Upper lobe of left lung (tissue), 6 donors: ENCODE measurements around the gene LAMTOR2. TPM values are rescaled to one million over a fixed set of nuclear protein-coding genes. Genes with fewer than 3 reads are reported as not detected.

Experiments
- ATAC-seq, 2 donors: fragments of 200-7000 bp; cut with Tn5 transposase; one replicate each; pipeline ENCODE4 v1.9.1; 2022; ENCODE audit warnings: mild to moderate bottlenecking in 2 of 2, moderate library complexity in 2 of 2; ENCODE audit not compliant: low FRiP score in 2 of 2
- DNase-seq, 2 donors: peaks; one replicate each; pipeline ENCODE4 v3.0.0-alpha.2; 2019 to 2020
- H3K27ac ChIP-seq, 4 donors: fragments of 200-600 bp; sonication (generic); one replicate each; pipeline ENCODE4 v1.5.1; 2016 to 2019
- H3K27me3 ChIP-seq, 4 donors: fragments of 200-600 bp; sonication (generic); one replicate each; pipeline ENCODE4 v1.5.1; 2017 to 2019
- H3K36me3 ChIP-seq, 4 donors: fragments of 200-600 bp; sonication (generic); one replicate each; pipeline ENCODE4 v1.5.1; 2016 to 2019
- H3K4me1 ChIP-seq, 4 donors: fragments of 200-600 bp; sonication (generic); one replicate each; pipeline ENCODE4 v1.5.1; 2018 to 2019
- H3K4me3 ChIP-seq, 4 donors: fragments of 200-600 bp; sonication (generic); one replicate each; pipeline ENCODE4 v1.5.1; 2017 to 2019; ENCODE audit warnings: mild to moderate bottlenecking in 2 of 4, moderate library complexity in 1 of 4
- H3K9me3 ChIP-seq, 4 donors: fragments of 200-600 bp; sonication (generic); one replicate each; pipeline ENCODE4 v1.5.1; 2018 to 2019
- EP300 ChIP-seq, 4 donors: sonication (generic); formaldehyde crosslinking; IDR thresholded peaks; one replicate each; pipeline ENCODE4 v1.5.1; 2017; ENCODE audit warnings: antibody characterized with exemption in 4 of 4, control low read depth in 2 of 4
- POLR2A ChIP-seq, 4 donors: fragments of 450-650 bp; IDR thresholded peaks; one replicate each; pipeline ENCODE4 v1.5.1; 2016 to 2017; ENCODE audit warnings: antibody characterized with exemption in 4 of 4, mild to moderate bottlenecking in 2 of 4
- POLR2AphosphoS5 ChIP-seq, 2 donors: sonication (generic); formaldehyde crosslinking; IDR thresholded peaks; one replicate each; pipeline ENCODE4 v1.5.1; 2017; ENCODE audit warnings: antibody characterized with exemption in 2 of 2
- WGBS, 2 donors: methylation state at CpG; one replicate each; pipeline ENCODE4 v1.1.5; 2017 to 2018; 5-methylcytosine and 5-hydroxymethylcytosine counted together
- total RNA-seq, 6 donors: library from RNA; depleted of rRNA in 4 of 6; stranded (reverse); fragments of >200 nt in 4 of 6; gene quantifications; one replicate each; pipeline versions ENCODE4 v1.1.0 to v1.2.1, GENCODE V29; 2016 to 2021
- TF ChIP-seq, protein P1 (sequence below), 6 experiments: fragments of 450-650 bp in 4 of 6; fragments of 200-600 bp in 2 of 6; sonication (generic) in 2 of 6; IDR thresholded peaks; one replicate each; pipeline ENCODE4 v1.5.1; 2016 to 2019; ENCODE audit warnings: antibody characterized with exemption in 6 of 6
- donor health status: DM: no; HTN: no; CAD: no; lungs with moderate emphysema.
- donor health status: DM: no; HTN: yes; CAD: no; lungs with severe emphysema.

LAMTOR2 gene
- total RNA-seq, 6 donors from 2014 or later: 35.6 to 84.5 (median 68.8) TPM

DNA sequence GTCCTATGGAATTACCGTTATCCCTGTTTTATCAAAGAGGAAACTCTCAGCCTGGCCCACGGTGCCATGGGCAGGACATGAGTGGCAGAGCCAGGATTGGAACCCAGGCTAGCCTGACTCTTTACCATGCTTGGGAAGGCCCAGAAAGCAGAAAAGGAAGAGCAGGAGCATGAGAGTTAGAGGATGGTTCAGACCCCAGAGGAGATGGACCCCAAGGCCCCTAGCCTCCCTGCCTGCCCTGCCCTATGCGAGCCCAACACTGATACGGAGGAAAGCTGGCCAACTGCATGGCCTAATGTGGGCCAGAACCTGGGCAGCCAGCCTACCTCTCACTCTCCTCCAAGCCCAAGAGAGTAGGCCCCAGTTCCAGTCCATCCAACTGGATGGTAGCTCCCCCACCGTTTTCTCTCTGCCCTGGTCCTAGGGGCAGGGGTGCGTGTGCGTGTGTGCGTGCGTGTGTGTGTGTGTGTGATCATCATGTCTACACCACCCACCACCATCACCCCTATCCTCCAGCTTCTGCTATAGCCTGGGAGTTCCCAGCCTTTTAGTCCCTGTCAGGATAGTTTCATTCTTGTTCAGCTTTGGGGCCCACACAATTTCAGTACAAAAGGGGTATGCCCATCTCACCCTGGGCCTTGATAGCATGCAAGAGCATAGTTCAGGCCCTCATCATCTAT lies 43.1 kb downstream of the LAMTOR2 start:
- no peak for ATAC-seq

DNA sequence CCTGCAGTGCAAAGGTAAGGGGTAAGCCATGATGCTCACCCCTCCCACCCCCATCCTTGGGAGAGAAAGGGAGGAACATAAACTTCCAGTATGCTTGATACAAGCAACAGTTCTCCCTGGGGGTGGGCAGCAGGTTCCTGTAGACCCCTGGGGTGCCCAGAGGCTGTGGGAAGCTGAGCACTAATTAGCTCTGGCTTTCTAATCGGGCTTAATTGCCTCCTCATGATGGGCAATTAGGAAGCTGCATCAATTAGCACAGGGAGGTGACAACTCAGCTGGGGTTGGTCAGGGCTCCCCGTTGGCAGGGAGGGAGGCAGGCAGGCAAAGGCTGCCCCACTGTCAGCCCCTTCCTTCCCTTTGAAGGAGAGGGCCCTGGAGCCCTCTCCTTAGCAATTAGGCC lies 44.2 kb downstream of the LAMTOR2 start:
- whole genome bisulfite sequencing, 2 donors: 85 to 86% methylated on average over 2 of the region's 2 CpGs
- Histone ChIP-seq H3K4me3 (no peak overlapping the region), H3K9me3 (no peaks in the 10 kb centered on the region), H3K4me1 (peaks cover 30 to 44% (median 33%) of the 10 kb centered on the region in 4 donors), H3K27ac (no peak overlapping the region), H3K27me3 (no peaks in the 10 kb centered on the region), H3K36me3 (no peaks in the 10 kb centered on the region)
- TF ChIP-seq, protein P1, sequence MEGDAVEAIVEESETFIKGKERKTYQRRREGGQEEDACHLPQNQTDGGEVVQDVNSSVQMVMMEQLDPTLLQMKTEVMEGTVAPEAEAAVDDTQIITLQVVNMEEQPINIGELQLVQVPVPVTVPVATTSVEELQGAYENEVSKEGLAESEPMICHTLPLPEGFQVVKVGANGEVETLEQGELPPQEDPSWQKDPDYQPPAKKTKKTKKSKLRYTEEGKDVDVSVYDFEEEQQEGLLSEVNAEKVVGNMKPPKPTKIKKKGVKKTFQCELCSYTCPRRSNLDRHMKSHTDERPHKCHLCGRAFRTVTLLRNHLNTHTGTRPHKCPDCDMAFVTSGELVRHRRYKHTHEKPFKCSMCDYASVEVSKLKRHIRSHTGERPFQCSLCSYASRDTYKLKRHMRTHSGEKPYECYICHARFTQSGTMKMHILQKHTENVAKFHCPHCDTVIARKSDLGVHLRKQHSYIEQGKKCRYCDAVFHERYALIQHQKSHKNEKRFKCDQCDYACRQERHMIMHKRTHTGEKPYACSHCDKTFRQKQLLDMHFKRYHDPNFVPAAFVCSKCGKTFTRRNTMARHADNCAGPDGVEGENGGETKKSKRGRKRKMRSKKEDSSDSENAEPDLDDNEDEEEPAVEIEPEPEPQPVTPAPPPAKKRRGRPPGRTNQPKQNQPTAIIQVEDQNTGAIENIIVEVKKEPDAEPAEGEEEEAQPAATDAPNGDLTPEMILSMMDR (IDR thresholded peaks at IDR 0.05): no peak
- TF ChIP-seq POLR2AphosphoS5 (IDR thresholded peaks at IDR 0.05) (no peak), EP300 (IDR thresholded peaks at IDR 0.05) (no peak)
- DNase-seq (no peak), ATAC-seq (no peak)

More for the DNA sequence above, 43.1 kb downstream of the LAMTOR2 start:
- Histone ChIP-seq H3K27me3 (no peaks in the 10 kb centered on the region), H3K27ac (peak overlapping the region; percentile 7 to 68 (median 48)), H3K9me3 (no peaks in the 10 kb centered on the region), H3K36me3 (no peaks in the 10 kb centered on the region), H3K4me3 (no peak overlapping the region), H3K4me1 (peaks cover 19 to 39% (median 23%) of the 10 kb centered on the region in 4 donors)
- no peak for TF ChIP-seq POLR2A (IDR thresholded peaks at IDR 0.05)
- TF ChIP-seq, protein P1 (IDR thresholded peaks at IDR 0.05): no peak
- TF ChIP-seq POLR2AphosphoS5 (IDR thresholded peaks at IDR 0.05): no peak
- no peak for TF ChIP-seq EP300 (IDR thresholded peaks at IDR 0.05)
- DNase-seq: no peak
- WGBS, 2 donors: 86 to 87% methylated on average over 4 to 9 of the region's 9 CpGs

DNA sequence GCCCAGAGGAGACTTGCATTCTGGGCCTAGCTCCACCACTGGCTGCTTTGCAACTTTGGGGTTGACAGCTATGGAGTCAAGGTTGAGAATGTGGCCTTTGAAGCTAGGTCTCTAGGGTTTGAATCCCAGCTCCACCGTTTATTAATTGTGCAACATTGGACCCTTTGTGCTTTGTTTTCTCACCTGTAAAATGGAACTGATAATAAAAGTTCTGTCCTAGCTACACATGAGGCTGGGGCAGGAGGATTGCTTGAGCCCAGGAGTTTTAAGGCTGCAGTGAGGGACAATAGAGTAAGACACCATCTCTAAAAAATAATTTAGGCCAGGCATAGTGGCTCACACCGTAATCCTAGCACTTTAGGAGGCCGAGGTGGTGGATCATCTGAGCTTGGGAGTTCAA lies 44.7 kb downstream of the LAMTOR2 start:
- no peak for DNase-seq

DNA sequence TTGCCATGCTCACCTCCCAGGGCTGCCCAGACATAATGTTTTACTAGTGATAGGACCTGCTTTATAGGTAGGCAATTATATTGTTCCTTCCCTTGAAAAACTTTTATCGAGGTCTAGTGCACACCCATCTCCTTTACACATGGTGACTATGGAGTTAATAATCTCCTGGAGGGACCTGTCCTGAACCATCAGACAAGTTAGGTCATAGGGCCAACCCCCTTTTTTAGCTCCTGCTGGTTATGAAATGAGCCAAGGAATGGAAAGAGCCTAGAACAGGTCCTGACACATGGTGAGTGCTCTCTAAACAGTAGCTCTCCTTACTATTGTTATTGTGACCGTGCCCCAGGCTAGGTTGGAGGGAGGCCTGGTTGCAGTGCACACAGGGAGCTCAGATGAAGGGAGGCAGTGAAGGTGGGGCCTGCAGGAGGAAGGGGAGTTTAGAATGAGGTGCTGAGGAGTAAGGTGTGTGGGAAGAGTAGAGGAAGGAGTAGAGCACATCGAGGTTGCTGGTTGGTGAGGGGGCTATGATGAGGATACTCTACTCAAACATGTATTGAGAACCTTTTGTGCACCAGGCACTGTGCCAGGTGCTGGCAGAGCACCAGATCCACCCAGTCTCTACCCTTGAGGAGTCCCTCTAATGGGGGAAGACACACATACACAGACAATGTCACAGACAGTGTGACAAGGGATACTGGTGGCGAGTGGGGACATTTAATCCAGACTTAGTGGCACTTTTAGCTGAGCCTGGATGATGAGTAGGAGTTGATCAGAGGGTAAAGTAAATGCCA lies 45.8 kb downstream of the LAMTOR2 start:
- Histone ChIP-seq H3K4me3 (no peak overlapping the region), H3K27me3 (no peaks in the 10 kb centered on the region), H3K4me1 (peaks cover 47 to 60% (median 48%) of the 10 kb centered on the region in 4 donors), H3K36me3 (no peaks in the 10 kb centered on the region), H3K27ac (peak overlapping the region in 1 of 4 donors; percentile 4), H3K9me3 (no peaks in the 10 kb centered on the region)
- WGBS, 2 donors: 71 to 72% methylated on average over 4 of the region's 4 CpGs
- ATAC-seq: no peak
- TF ChIP-seq EP300 (IDR thresholded peaks at IDR 0.05): no peak
- TF ChIP-seq POLR2AphosphoS5 (IDR thresholded peaks at IDR 0.05): no peak
- no peak for DNase-seq

More for the DNA sequence above, 44.7 kb downstream of the LAMTOR2 start:
- no peak for TF ChIP-seq POLR2A (IDR thresholded peaks at IDR 0.05)
- TF ChIP-seq EP300 (IDR thresholded peaks at IDR 0.05): no peak
- TF ChIP-seq, protein P1 (IDR thresholded peaks at IDR 0.05): no peak
- TF ChIP-seq POLR2AphosphoS5 (IDR thresholded peaks at IDR 0.05): no peak
- H3K4me1 ChIP-seq: peaks cover 35 to 49% (median 37%) of the 10 kb centered on the region in 4 donors
- 92 to 93% methylated on average over 3 of the region's 3 CpGs for WGBS, 2 donors
- H3K36me3 ChIP-seq: no peaks in the 10 kb centered on the region
- H3K27ac ChIP-seq: no peak overlapping the region
- H3K4me3 ChIP-seq: no peak overlapping the region
- H3K27me3 ChIP-seq: no peaks in the 10 kb centered on the region
- no peak for ATAC-seq
- H3K9me3 ChIP-seq: no peaks in the 10 kb centered on the region

DNA sequence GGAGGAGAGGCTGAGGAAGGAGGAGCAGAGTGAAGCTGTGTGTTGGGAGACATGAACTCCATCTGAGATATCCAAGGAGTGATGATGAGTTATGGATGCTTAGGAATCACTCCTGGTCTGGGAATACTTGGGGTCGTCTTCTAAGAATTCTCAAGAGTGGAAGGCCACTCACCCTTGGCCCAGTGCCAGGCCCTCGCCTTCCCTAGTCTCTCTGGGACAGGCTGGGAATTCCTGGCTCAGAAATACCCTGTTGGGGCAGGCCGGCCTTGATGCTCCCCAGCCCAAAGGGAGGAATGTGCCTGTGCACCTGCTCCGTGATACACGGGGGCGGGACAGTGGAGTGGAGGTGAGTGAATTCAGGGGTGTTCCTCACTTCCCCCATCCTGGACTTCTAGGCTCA lies 47.3 kb downstream of the LAMTOR2 start:
- H3K4me3 ChIP-seq: no peak overlapping the region
- H3K9me3 ChIP-seq: no peaks in the 10 kb centered on the region
- H3K27me3 ChIP-seq: no peaks in the 10 kb centered on the region
- H3K4me1 ChIP-seq: peaks cover 47 to 64% (median 50%) of the 10 kb centered on the region in 4 donors
- 61 to 66% methylated on average over 5 to 6 of the region's 6 CpGs for WGBS, 2 donors
- TF ChIP-seq POLR2A (IDR thresholded peaks at IDR 0.05) (no peak), EP300 (IDR thresholded peaks at IDR 0.05) (no peak), POLR2AphosphoS5 (IDR thresholded peaks at IDR 0.05) (no peak)
- TF ChIP-seq, protein P1 (IDR thresholded peaks at IDR 0.05): no peak
- no peaks in the 10 kb centered on the region for H3K36me3 ChIP-seq
- peak overlapping the region in 1 of 4 donors; percentile 93 for H3K27ac ChIP-seq
- ATAC-seq (no peak), DNase-seq (no peak)
